ENCODE data around the gene HNRNPH2. TPM values are rescaled to one million over a fixed set of nuclear protein-coding genes. Genes with fewer than 3 reads are reported as not detected.

HNRNPH2 gene
- total RNA-seq, 3 donors from 2014 or later: 43.6 to 65.0 (median 60.7) TPM

DNA sequence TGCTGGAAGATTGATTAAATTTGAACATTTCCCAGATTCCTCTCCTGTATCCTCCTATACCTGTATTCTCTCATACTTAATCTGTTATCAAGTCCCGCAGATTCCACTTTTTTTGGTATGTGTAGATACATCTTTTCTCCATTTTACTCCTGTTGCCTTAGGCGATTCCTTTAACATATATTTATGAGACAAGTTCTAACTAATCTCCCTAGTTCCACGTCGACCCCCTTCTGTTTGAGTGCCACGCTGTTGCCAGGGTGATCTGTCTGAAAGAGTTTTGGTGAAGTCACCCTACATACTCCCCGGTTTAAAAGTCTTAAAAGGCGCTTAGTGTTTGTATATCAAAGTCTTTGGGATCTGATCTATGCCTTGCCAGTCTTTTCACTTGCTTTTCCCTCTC is 2.4 kb downstream of the HNRNPH2 start:
- intact Hi-C loops (cut with DNase I, micrococcal nuclease): no loop called here
- no peaks in the 10 kb centered on the region for H3K36me3 ChIP-seq (ENCODE audit: low read depth)
- DNase-seq: no peak
- no peak for ATAC-seq
- no peaks in the 10 kb centered on the region for H3K4me1 ChIP-seq (ENCODE audit: low read depth)
- TF ChIP-seq, protein P1, sequence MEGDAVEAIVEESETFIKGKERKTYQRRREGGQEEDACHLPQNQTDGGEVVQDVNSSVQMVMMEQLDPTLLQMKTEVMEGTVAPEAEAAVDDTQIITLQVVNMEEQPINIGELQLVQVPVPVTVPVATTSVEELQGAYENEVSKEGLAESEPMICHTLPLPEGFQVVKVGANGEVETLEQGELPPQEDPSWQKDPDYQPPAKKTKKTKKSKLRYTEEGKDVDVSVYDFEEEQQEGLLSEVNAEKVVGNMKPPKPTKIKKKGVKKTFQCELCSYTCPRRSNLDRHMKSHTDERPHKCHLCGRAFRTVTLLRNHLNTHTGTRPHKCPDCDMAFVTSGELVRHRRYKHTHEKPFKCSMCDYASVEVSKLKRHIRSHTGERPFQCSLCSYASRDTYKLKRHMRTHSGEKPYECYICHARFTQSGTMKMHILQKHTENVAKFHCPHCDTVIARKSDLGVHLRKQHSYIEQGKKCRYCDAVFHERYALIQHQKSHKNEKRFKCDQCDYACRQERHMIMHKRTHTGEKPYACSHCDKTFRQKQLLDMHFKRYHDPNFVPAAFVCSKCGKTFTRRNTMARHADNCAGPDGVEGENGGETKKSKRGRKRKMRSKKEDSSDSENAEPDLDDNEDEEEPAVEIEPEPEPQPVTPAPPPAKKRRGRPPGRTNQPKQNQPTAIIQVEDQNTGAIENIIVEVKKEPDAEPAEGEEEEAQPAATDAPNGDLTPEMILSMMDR (IDR thresholded peaks at IDR 0.05): no peak
- H3K9me3 ChIP-seq: no peaks in the 10 kb centered on the region
- H3K4me3 ChIP-seq: no peak overlapping the region

DNA sequence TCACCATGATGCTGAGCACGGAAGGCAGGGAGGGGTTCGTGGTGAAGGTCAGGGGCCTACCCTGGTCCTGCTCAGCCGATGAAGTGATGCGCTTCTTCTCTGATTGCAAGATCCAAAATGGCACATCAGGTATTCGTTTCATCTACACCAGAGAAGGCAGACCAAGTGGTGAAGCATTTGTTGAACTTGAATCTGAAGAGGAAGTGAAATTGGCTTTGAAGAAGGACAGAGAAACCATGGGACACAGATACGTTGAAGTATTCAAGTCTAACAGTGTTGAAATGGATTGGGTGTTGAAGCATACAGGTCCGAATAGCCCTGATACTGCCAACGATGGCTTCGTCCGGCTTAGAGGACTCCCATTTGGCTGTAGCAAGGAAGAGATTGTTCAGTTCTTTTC is 4.0 kb downstream of the HNRNPH2 start:
- intact Hi-C loops (cut with DNase I, micrococcal nuclease): no loop called here
- TF ChIP-seq, protein P1 (IDR thresholded peaks at IDR 0.05): no peak
- H3K4me3 ChIP-seq: no peak overlapping the region
- H3K4me1 ChIP-seq (ENCODE audit: low read depth): no peaks in the 10 kb centered on the region
- H3K9me3 ChIP-seq: no peaks in the 10 kb centered on the region
- ATAC-seq (no peak), DNase-seq (no peak)
- H3K36me3 ChIP-seq (ENCODE audit: low read depth): no peaks in the 10 kb centered on the region

DNA sequence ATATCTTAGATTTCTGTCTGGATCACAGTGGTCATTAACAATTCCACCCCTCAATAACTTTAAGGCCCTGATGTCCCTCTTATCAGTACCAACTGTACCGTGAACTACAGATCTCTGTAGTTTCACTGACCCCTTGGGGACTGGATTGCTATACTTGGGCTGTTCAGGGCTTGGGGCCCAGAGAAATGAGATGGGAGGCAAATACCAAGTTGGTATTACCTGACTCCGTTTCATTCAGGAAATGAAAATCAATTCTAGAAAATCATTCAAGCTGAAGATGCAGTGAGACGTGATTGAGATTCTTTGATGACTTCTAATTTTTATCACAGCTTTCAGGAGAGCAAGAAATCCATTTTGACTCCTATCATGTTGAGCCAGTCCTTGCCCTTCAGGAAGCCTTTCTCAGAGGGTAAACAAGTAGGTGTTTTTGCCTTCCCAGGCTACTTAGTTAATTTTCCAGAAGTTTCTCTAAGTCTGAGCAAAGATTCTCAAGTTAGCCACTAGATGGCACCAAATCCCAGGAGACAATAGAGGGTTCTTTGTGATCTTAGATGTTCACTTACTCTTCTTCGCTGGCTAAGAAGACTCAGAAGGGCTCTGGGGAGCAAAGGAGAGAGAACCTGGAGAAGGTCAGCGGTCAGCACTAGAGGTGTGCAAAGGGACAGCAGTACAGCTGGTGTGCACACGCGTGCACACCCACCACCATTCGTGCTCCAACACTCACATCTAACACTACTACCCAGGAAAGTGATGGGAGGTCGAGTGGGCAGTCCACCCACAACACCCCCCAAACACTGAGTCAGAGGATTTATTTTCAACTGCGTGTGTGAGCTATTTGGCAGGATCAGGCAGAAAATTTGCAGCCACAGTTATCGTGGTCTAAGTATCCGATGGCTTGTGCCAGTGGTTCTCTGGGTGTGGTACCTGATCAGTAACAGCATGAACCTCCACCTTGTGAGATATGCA is 7.4 kb downstream of the HNRNPH2 start:
- TF ChIP-seq, protein P1 (IDR thresholded peaks at IDR 0.05): peak; percentile 53
- no peak overlapping the region for H3K4me3 ChIP-seq
- intact Hi-C loops (cut with DNase I, micrococcal nuclease): no loop called here
- DNase-seq (no peak), ATAC-seq (peak; percentile 69)
- no peaks in the 10 kb centered on the region for H3K4me1 ChIP-seq (ENCODE audit: low read depth)
- H3K9me3 ChIP-seq: no peaks in the 10 kb centered on the region
- no peaks in the 10 kb centered on the region for H3K36me3 ChIP-seq (ENCODE audit: low read depth)

DNA sequence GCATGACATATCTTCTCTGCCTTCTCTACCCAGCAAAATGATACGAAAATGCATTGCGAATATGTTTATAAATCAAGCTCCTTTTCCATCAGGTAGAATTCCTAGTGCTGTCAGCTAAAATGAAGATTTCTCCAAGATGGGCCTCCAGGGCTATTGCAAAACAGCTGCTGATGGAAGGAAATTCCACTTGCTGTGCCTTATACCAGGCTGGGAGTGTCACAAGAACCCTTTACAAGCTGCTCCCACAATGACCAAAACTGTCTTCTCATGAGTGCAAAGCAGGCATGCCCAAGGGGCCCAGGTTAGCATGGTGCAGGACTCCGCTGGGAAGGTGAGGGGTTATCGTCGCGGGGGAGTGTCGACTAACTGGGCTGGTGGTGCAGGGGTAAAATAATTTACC is 8.7 kb downstream of the HNRNPH2 start:
- TF ChIP-seq, protein P1 (IDR thresholded peaks at IDR 0.05): no peak
- Histone ChIP-seq H3K36me3 (ENCODE audit: low read depth) (no peaks in the 10 kb centered on the region), H3K4me3 (no peak overlapping the region), H3K9me3 (no peaks in the 10 kb centered on the region), H3K4me1 (ENCODE audit: low read depth) (no peaks in the 10 kb centered on the region)
- no peak for DNase-seq
- intact Hi-C loops (cut with DNase I, micrococcal nuclease): no loop called here
- ATAC-seq: no peak

DNA sequence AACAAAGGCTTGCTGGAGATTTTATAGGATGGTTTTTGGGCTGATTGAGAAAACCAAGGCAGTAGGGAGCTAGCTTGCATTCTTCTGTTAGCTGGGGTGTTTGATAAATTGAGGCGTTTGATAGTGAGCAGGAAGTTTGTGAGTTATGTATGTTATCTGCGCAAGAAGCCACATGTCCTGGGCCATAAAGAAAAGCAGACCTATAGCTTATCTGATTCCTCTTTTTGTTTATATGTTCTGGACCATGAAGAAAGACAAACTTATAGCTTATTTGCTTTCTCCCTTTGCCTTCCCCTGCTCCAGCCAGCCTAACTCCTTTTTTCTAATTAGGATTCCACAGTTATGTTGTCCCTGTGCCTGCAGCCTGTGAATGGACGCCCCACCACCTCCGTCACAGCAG is 9.2 kb downstream of the HNRNPH2 start:
- no peaks in the 10 kb centered on the region for H3K36me3 ChIP-seq (ENCODE audit: low read depth)
- no peak for ATAC-seq
- H3K9me3 ChIP-seq: no peaks in the 10 kb centered on the region
- TF ChIP-seq, protein P1 (IDR thresholded peaks at IDR 0.05): no peak
- no peak for DNase-seq
- intact Hi-C loops (cut with DNase I, micrococcal nuclease): no loop called here
- H3K4me1 ChIP-seq (ENCODE audit: low read depth): no peaks in the 10 kb centered on the region
- no peak overlapping the region for H3K4me3 ChIP-seq
